Glutamatergic neuron (in vitro differentiated cells): ENCODE results near the gene CFAP119. TPM values are rescaled to one million over a fixed set of nuclear protein-coding genes. Genes with fewer than 3 reads are reported as not detected.

Experiments
- DNase-seq: peaks from one replicate; pipeline ENCODE4 v3.0.0; 2022
- H3K27ac Mint-ChIP-seq: one replicate; pipeline ENCODE4 v1.8.0; 2020; ENCODE audit warnings: mild to moderate bottlenecking, mixed read lengths, inconsistent platforms; ENCODE audit not compliant: unreplicated experiment
- H3K27me3 Mint-ChIP-seq: one replicate; pipeline ENCODE4 v1.8.0; 2020; ENCODE audit warnings: mild to moderate bottlenecking, moderate library complexity, mixed read lengths, inconsistent platforms; ENCODE audit not compliant: unreplicated experiment
- H3K36me3 Mint-ChIP-seq: one replicate; pipeline ENCODE4 v1.8.0; 2020; ENCODE audit warnings: mild to moderate bottlenecking, mixed read lengths, inconsistent platforms; ENCODE audit not compliant: unreplicated experiment
- H3K4me1 Mint-ChIP-seq: one replicate; pipeline ENCODE4 v1.8.0; 2020; ENCODE audit warnings: mild to moderate bottlenecking, low read depth, mixed read lengths, inconsistent platforms; ENCODE audit not compliant: unreplicated experiment
- H3K4me3 Mint-ChIP-seq: one replicate; pipeline ENCODE4 v1.8.0; 2020; ENCODE audit warnings: mild to moderate bottlenecking, mixed read lengths, inconsistent platforms; ENCODE audit not compliant: unreplicated experiment
- H3K9me3 Mint-ChIP-seq: one replicate; pipeline ENCODE4 v1.8.0; 2020; ENCODE audit warnings: mild to moderate bottlenecking, moderate library complexity, mixed read lengths, inconsistent platforms; ENCODE audit not compliant: unreplicated experiment
- total RNA-seq: library from RNA; stranded (reverse); fragmentation: NEBNext Ultra II Directional; extraction: Animal tissue kit (Norgen Biotek cat#: 25700); gene quantifications from one replicate; pipeline ENCODE4 v1.2.1, GENCODE V29; 2021; ENCODE audit not compliant: unreplicated experiment
- TF ChIP-seq, protein P1 (sequence below): fragments of 200-600 bp; sonication (generic); IDR thresholded peaks from one replicate; pipeline ENCODE4 v1.5.0; 2021; ENCODE audit not compliant: partially characterized antibody, unreplicated experiment

The CFAP119 gene
- total RNA-seq, 1 donor from 2014 or later, result 10.9 TPM

DNA sequence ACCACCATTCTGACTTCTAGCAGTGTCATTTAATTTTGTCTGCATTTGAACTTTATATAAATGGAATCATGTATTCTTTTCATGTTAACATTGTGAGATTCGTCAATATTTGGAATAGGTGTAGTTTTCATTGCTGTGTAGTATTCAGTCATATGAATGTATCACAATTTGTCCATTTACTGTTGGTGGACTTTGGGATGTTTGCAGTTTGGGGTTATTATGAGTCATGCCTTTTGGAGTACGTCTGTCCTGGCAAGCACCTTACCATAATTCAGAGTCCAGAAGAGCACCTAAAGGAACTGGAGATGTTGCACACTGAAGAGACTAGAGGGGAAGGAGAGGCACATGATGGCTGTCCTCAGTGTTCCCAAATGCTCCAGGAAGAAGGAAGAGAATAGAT, 16.8 kb downstream of the CFAP119 start:
- TF ChIP-seq, protein P1, sequence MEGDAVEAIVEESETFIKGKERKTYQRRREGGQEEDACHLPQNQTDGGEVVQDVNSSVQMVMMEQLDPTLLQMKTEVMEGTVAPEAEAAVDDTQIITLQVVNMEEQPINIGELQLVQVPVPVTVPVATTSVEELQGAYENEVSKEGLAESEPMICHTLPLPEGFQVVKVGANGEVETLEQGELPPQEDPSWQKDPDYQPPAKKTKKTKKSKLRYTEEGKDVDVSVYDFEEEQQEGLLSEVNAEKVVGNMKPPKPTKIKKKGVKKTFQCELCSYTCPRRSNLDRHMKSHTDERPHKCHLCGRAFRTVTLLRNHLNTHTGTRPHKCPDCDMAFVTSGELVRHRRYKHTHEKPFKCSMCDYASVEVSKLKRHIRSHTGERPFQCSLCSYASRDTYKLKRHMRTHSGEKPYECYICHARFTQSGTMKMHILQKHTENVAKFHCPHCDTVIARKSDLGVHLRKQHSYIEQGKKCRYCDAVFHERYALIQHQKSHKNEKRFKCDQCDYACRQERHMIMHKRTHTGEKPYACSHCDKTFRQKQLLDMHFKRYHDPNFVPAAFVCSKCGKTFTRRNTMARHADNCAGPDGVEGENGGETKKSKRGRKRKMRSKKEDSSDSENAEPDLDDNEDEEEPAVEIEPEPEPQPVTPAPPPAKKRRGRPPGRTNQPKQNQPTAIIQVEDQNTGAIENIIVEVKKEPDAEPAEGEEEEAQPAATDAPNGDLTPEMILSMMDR, result no peak
- H3K9me3 Mint-ChIP-seq, result peaks cover 14% of the 10 kb centered on the region
- peaks cover 4% of the 10 kb centered on the region for H3K36me3 Mint-ChIP-seq
- no peak overlapping the region for H3K27ac Mint-ChIP-seq
- H3K4me3 Mint-ChIP-seq, result peak overlapping the region; percentile 7
- peaks cover 4% of the 10 kb centered on the region for H3K4me1 Mint-ChIP-seq
- DNase-seq, result no peak
- H3K27me3 Mint-ChIP-seq, result peaks cover 7% of the 10 kb centered on the region

DNA sequence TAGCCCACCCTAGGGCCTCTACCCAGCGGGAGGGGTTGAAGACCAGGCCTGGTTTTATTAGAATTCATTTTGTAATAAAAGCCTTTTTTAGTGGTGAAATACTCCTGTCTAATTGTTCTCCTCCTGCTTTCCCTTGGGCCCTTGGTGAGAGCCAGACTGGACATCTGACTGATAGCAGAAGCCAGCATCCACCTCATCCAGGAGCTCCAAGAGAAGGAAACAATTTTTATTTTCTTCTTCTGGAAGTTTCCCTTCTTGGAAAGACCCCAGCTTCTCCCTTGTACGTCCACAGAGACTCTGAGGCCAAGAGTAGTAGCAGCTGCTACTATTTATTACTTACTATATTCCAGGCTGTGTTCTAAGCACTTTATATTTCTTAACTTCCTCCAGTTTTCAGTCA, 17.7 kb downstream of the CFAP119 start:
- Mint-ChIP-seq H3K36me3 (peaks cover 4% of the 10 kb centered on the region), H3K27ac (no peak overlapping the region), H3K4me3 (no peak overlapping the region), H3K9me3 (peaks cover 14% of the 10 kb centered on the region), H3K4me1 (peaks cover 4% of the 10 kb centered on the region), H3K27me3 (peaks cover 7% of the 10 kb centered on the region)
- no peak for DNase-seq
- TF ChIP-seq, protein P1, result no peak

DNA sequence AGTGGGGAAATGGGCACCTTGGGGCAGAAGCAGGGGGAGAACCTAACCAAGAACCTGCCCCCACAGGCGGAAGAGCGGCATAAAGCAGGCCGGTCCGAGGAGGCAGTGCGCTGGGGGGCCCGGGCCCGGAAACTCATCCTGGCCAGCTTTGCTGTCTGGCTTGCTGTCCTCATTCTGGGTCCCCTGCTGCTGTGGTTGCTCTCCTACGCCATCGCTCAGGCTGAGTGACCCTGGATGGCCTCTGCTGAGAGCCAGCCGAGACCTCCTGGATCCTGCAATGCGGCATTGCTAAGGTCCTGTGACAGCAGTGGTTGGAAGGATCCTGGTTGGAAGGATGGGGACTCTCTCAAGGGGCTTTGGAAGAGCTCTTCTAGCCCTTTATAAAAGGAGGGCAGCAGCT, 18.1 kb downstream of the CFAP119 start:
- Mint-ChIP-seq H3K4me1 (peaks cover 2% of the 10 kb centered on the region), H3K36me3 (peaks cover 4% of the 10 kb centered on the region), H3K27me3 (peaks cover 5% of the 10 kb centered on the region), H3K27ac (peak overlapping the region; percentile 71), H3K9me3 (peaks cover 14% of the 10 kb centered on the region), H3K4me3 (no peak overlapping the region)
- TF ChIP-seq, protein P1, result no peak
- no peak for DNase-seq

DNA sequence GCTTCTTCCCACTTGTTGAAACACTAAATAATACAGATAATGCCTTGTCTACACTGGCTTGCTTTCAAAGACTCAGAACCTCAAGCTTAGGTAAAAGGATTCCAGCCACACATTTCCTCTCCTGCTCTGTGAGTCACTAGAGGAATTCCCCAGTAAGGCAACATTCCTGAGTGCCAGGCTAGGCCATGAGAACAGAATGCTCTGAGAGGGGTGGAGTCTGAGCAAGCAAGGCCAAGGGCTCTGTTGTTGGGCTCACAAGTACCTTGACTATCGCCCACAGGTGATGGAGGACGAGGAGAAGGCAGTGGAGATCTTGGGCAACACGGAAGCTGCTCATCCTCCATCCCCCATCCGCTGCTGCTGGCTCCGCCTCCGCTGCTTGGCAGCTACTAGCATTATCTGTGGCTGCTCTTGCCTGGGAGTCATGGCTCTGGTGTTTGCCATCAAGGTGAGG, 20.4 kb downstream of the CFAP119 start:
- Mint-ChIP-seq H3K36me3 (peaks cover 4% of the 10 kb centered on the region), H3K9me3 (peaks cover 7% of the 10 kb centered on the region), H3K27ac (no peak overlapping the region), H3K4me3 (no peak overlapping the region), H3K27me3 (peaks cover 3% of the 10 kb centered on the region), H3K4me1 (no peaks in the 10 kb centered on the region)
- TF ChIP-seq, protein P1, result no peak
- no peak for DNase-seq

DNA sequence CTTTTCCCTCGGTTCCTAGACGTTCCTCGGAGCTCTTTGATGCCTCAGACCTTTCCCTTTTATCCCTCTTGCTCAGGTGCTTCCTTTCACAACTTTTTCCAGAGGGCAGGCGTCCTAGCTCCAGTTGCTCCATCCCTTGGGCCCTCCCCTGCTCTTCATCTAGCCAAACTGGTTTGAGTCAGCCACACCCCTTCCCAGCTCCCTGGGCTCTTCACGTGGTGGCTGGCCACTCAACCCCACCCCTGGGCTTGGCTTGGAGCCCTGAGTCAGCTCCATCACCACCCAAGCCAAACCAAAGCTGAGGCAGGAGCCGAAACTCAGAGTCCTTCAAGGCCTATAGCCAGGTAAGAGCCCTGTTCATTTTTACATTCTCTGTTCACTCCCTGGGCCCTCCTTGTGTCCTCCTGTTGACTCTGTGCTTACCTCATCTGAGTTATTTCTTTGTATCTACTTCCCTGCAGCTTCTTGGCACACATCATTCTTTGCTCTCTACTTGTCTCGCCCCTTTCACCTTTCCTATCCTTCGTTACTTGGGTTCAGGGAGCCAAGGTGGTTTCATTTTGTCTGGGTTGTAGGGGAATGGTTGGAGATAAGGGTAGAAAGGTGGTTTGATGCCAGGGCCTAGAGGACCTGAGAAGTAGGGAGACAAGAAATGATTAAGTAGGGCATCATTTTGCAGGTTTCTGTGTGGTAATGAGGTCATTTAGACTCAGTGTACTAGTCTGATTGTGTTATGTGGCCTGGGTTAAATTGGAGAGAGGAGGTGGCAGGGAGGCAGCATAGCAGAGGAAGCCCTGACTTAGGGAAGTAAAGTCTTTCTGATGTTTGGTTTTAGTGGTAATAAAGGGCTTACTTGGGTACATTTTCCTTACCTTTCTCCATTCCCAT, 21.3 kb downstream of the CFAP119 start:
- TF ChIP-seq, protein P1, result no peak
- Mint-ChIP-seq H3K36me3 (peaks cover 4% of the 10 kb centered on the region), H3K4me1 (no peaks in the 10 kb centered on the region), H3K27me3 (peaks cover 3% of the 10 kb centered on the region), H3K4me3 (no peak overlapping the region), H3K9me3 (peaks cover 7% of the 10 kb centered on the region), H3K27ac (peak overlapping the region; percentile 59)
- DNase-seq, result no peak
